Neural cell (in vitro differentiated cells): ENCODE results near the gene PGRMC2. TPM values are rescaled to one million over a fixed set of nuclear protein-coding genes. Genes with fewer than 3 reads are reported as not detected.

ENCODE experiments used
- H2AFZ ChIP-seq: fragments of 200-600, 300-800 bp; sonication (generic), shearing (Covaris generic); 2 replicates; pipeline ENCODE4 v1.6.0; 2014; ENCODE audit warnings: low read depth, mild to moderate bottlenecking, antibody characterized with exemption, low read length, moderate library complexity
- H3F3A ChIP-seq: fragments of 200-600 bp; shearing (Covaris generic); 2 replicates; pipeline ENCODE4 v1.6.1; 2016; ENCODE audit warnings: mild to moderate bottlenecking, moderate library complexity, mixed read lengths, antibody characterized with exemption, low read length; ENCODE audit not compliant: insufficient read depth, poor library complexity, severe bottlenecking
- H3K27ac ChIP-seq: fragments of 200-600, 300-800 bp; sonication (generic), shearing (Covaris generic); 2 replicates; pipeline ENCODE4 v1.5.1; 2014; ENCODE audit warnings: mild to moderate bottlenecking, low read length, moderate library complexity
- H3K27me3 ChIP-seq: fragments of 300-800, 200-600 bp; sonication (generic), shearing (Covaris generic); 2 replicates; pipeline ENCODE4 v1.6.0; 2014; ENCODE audit warnings: mild to moderate bottlenecking, low read depth, low read length, moderate library complexity; ENCODE audit not compliant: insufficient read depth
- H3K36me3 ChIP-seq: fragments of 300-800, 200-600 bp; sonication (generic), shearing (Covaris generic); 2 replicates; pipeline ENCODE4 v1.5.1; 2014; ENCODE audit warnings: mild to moderate bottlenecking, antibody characterized with exemption, low read length, moderate library complexity; ENCODE audit not compliant: insufficient read depth
- H3K4me2 ChIP-seq: fragments of 300-800, 200-600 bp; sonication (generic), shearing (Covaris generic); 2 replicates; pipeline ENCODE4 v1.6.0; 2014; ENCODE audit warnings: mild to moderate bottlenecking, low read length
- H3K4me3 ChIP-seq: fragments of 300-800, 200-600 bp; sonication (generic), shearing (Covaris generic); 2 replicates; pipeline ENCODE4 v1.5.1; 2014; ENCODE audit warnings: mild to moderate bottlenecking, low read length, moderate library complexity
- H3K79me2 ChIP-seq: fragments of 200-600 bp; shearing (Covaris generic); replicated peaks from 2 replicates; pipeline ENCODE4 v1.6.0; 2014; ENCODE audit warnings: mild to moderate bottlenecking, low read length, moderate library complexity; ENCODE audit not compliant: insufficient read depth
- H3K9ac ChIP-seq: fragments of 300-800, 200-600 bp; sonication (generic), shearing (Covaris generic); 2 replicates; pipeline ENCODE4 v1.6.1; 2016; ENCODE audit warnings: mild to moderate bottlenecking, low read length, mixed read lengths
- H3K9me2 ChIP-seq: fragments of 200-600 bp; shearing (Covaris generic); 2 replicates; pipeline ENCODE4 v1.6.1; 2016; ENCODE audit warnings: mild to moderate bottlenecking, low read length, mixed read lengths; ENCODE audit not compliant: insufficient read depth
- H3K9me3 ChIP-seq: fragments of 200-600, 300-800 bp; sonication (generic), shearing (Covaris generic); 2 replicates; pipeline ENCODE4 v1.6.1; 2016; ENCODE audit warnings: mild to moderate bottlenecking, mixed run types, low read length, moderate library complexity, mixed read lengths
- H4K20me1 ChIP-seq: fragments of 200-600 bp; shearing (Covaris generic); 2 replicates; pipeline ENCODE4 v1.6.1; 2016; ENCODE audit warnings: mild to moderate bottlenecking, mixed run types; ENCODE audit not compliant: insufficient read depth
- EP300 ChIP-seq: fragments of 450-650 bp; conservative IDR thresholded peaks from 2 replicates; pipeline ENCODE4 v1.6.1; 2014; ENCODE audit warnings: antibody characterized with exemption, mild to moderate bottlenecking, moderate library complexity; ENCODE audit not compliant: poor library complexity, severe bottlenecking
- EZH2 ChIP-seq: fragments of 200-600, 300-800 bp; shearing (Covaris generic), sonication (generic); IDR thresholded peaks from 2 replicates; pipeline ENCODE4 v1.6.1; 2014; ENCODE audit warnings: antibody characterized with exemption, low read length, borderline replicate concordance, mild to moderate bottlenecking; ENCODE audit not compliant: insufficient read depth, poor library complexity, severe bottlenecking
- MXI1 ChIP-seq: fragments of 450-650 bp; conservative IDR thresholded peaks from 2 replicates; pipeline ENCODE4 v1.6.1; 2014; ENCODE audit warnings: antibody characterized with exemption, mild to moderate bottlenecking; ENCODE audit not compliant: poor library complexity, severe bottlenecking
- POLR2AphosphoS5 ChIP-seq: IDR thresholded peaks from 2 replicates; pipeline ENCODE4 v1.6.1; 2012
- RAD21 ChIP-seq: fragments of 450-650 bp; conservative IDR thresholded peaks from 2 replicates; pipeline ENCODE4 v1.6.1; 2014; ENCODE audit warnings: antibody characterized with exemption, mild to moderate bottlenecking, moderate library complexity
- SMC3 ChIP-seq: fragments of 450-650 bp; conservative IDR thresholded peaks from 2 replicates; pipeline ENCODE4 v1.6.1; 2014; ENCODE audit warnings: antibody characterized with exemption, mild to moderate bottlenecking, moderate library complexity; ENCODE audit not compliant: poor library complexity
- TAF1 ChIP-seq: IDR thresholded peaks from 2 replicates; pipeline ENCODE4 v1.6.1; 2012; ENCODE audit warnings: low read depth
- polyA plus RNA-seq: library from polyadenylated mRNA; depleted of rRNA; stranded (reverse); fragments of >200 nt; gene quantifications from 2 replicates; pipeline ENCODE4 v1.2.3, GENCODE V29; 2014
- TF ChIP-seq, protein P1 (sequence below): fragments of 450-650 bp; IDR thresholded peaks from 2 replicates; pipeline ENCODE4 v1.5.1; 2014; ENCODE audit warnings: antibody characterized with exemption, mild to moderate bottlenecking, moderate library complexity; ENCODE audit not compliant: poor library complexity, severe bottlenecking
- TF ChIP-seq, protein P2 (sequence below): IDR thresholded peaks from 2 replicates; pipeline ENCODE4 v1.6.1; 2012; ENCODE audit warnings: borderline replicate concordance

Gene PGRMC2
- polyA plus RNA-seq, 1 donor from 2014 or later, result 16.5 TPM

DNA sequence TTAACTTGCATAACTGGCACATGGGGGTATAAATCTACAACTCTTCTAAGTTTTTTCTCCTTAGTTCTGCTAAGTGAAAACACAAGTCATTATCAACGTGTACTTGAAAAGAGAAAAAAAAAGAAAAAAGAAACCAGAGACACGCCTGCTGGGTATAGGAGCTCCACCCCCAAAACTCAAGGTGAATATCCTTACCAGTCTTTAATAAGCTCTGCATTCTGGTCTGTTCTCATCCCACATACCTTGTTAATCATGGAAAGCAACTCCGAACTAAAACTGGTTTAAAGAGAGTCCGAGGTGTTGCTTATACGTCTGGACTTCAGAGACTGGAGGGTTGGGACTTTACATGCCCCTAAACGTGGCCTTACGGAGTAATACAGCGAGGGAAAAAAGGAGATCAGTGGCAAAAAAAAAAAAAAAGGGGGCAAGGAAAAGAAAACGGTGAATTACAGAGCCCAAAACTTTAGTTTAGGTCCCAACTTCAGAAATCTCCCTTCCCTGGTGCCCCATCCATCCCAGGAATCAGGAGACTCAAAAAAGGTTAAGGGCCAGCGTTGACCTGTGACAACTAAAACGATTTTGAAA lies 1.0 kb downstream of the PGRMC2 start:
- peak overlapping the region; percentile 94 for H3K4me2 ChIP-seq
- no peaks in the 10 kb centered on the region for H3K36me3 ChIP-seq
- peak overlapping the region; percentile 73 for H3K9ac ChIP-seq
- peak overlapping the region; percentile 83 for H3K4me3 ChIP-seq
- H2AFZ ChIP-seq, result peak overlapping the region; percentile 11
- peaks cover 53% of the 10 kb centered on the region for H3K79me2 ChIP-seq
- no peaks in the 10 kb centered on the region for H3F3A ChIP-seq
- H3K27me3 ChIP-seq, result no peaks in the 10 kb centered on the region
- no peaks in the 10 kb centered on the region for H3K9me3 ChIP-seq
- TF ChIP-seq POLR2AphosphoS5, result no peak
- no peak for TF ChIP-seq TAF1
- no peak for TF ChIP-seq SMC3
- TF ChIP-seq, protein P1, sequence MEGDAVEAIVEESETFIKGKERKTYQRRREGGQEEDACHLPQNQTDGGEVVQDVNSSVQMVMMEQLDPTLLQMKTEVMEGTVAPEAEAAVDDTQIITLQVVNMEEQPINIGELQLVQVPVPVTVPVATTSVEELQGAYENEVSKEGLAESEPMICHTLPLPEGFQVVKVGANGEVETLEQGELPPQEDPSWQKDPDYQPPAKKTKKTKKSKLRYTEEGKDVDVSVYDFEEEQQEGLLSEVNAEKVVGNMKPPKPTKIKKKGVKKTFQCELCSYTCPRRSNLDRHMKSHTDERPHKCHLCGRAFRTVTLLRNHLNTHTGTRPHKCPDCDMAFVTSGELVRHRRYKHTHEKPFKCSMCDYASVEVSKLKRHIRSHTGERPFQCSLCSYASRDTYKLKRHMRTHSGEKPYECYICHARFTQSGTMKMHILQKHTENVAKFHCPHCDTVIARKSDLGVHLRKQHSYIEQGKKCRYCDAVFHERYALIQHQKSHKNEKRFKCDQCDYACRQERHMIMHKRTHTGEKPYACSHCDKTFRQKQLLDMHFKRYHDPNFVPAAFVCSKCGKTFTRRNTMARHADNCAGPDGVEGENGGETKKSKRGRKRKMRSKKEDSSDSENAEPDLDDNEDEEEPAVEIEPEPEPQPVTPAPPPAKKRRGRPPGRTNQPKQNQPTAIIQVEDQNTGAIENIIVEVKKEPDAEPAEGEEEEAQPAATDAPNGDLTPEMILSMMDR, result no peak
- TF ChIP-seq MXI1, result no peak
- no peak for TF ChIP-seq RAD21
- no peak for TF ChIP-seq EP300
- TF ChIP-seq EZH2, result no peak
- TF ChIP-seq, protein P2, sequence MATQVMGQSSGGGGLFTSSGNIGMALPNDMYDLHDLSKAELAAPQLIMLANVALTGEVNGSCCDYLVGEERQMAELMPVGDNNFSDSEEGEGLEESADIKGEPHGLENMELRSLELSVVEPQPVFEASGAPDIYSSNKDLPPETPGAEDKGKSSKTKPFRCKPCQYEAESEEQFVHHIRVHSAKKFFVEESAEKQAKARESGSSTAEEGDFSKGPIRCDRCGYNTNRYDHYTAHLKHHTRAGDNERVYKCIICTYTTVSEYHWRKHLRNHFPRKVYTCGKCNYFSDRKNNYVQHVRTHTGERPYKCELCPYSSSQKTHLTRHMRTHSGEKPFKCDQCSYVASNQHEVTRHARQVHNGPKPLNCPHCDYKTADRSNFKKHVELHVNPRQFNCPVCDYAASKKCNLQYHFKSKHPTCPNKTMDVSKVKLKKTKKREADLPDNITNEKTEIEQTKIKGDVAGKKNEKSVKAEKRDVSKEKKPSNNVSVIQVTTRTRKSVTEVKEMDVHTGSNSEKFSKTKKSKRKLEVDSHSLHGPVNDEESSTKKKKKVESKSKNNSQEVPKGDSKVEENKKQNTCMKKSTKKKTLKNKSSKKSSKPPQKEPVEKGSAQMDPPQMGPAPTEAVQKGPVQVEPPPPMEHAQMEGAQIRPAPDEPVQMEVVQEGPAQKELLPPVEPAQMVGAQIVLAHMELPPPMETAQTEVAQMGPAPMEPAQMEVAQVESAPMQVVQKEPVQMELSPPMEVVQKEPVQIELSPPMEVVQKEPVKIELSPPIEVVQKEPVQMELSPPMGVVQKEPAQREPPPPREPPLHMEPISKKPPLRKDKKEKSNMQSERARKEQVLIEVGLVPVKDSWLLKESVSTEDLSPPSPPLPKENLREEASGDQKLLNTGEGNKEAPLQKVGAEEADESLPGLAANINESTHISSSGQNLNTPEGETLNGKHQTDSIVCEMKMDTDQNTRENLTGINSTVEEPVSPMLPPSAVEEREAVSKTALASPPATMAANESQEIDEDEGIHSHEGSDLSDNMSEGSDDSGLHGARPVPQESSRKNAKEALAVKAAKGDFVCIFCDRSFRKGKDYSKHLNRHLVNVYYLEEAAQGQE, result no peak
- H4K20me1 ChIP-seq, result no peaks in the 10 kb centered on the region
- peak overlapping the region; percentile 81 for H3K27ac ChIP-seq
- H3K9me2 ChIP-seq, result no peaks in the 10 kb centered on the region

DNA sequence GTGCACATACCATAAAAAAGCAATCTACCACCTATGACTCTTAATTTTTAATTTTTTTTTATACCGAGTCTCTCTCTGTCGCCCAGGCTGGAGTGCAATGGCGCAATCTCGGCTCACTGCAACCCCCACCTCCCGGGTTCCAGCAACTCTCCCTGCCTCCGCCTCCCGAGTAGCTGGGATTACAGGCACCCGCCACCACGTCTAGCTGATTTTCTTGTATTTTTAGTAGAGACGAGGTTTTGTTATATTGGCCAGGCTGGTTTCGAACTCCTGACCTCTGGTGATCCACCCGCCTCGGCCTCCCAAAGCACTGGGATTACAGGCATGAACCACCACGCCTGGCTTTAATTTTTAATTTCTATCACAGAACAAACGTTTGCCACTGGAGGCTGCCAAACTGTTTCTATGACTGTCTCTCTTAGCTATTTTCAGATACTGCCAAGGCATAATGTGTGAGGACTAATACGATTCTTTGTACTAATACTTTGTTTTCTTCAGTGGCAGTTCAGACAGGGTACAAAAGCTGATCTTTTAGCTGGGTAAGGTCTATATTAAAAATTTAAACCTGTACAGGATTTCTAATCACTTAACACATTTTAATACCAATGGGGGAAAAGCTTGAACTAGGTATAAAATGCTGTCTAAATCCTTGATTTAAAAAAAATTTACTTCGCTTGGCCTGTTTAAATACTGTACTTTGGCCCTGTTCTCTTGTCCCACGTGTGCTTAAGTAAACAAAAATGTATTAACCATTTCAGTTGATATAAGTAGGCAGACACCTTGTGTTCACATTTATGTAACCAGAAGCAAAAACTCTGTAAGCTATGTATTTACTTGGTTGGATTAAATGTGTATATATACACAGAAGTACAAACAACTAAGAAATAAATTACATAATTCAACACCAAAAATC lies 2.3 kb downstream of the PGRMC2 start:
- Histone ChIP-seq H4K20me1 (no peaks in the 10 kb centered on the region), H3K79me2 (peaks cover 65% of the 10 kb centered on the region), H3K9ac (no peak overlapping the region), H3K4me2 (peak overlapping the region; percentile 94), H3K4me3 (peak overlapping the region; percentile 83), H3K9me2 (no peaks in the 10 kb centered on the region), H3K27ac (no peak overlapping the region), H2AFZ (no peak overlapping the region), H3K27me3 (no peaks in the 10 kb centered on the region), H3F3A (no peaks in the 10 kb centered on the region), H3K36me3 (no peaks in the 10 kb centered on the region), H3K9me3 (no peaks in the 10 kb centered on the region)
- no peak for TF ChIP-seq POLR2AphosphoS5
